CD4-positive, alpha-beta T cell treated with Interferon alpha-2 for 1 hour (primary cell): ENCODE results near the gene TUBGCP3.

ENCODE experiments used
- DNase-seq, 2 donors: peaks; one replicate each; pipeline ENCODE4 v3.0.0-alpha.2; 2020 to 2022

TUBGCP3 gene

GRCh38 chr13:112474869-112475268 lies 113.1 kb downstream of the TUBGCP3 start:
- DNase-seq, result no peak

- no peak for DNase-seq
Observed at GRCh38 chr13:112473818-112474217, 114.1 kb downstream of the TUBGCP3 start.

GRCh38 chr13:112469071-112469745 lies 118.7 kb downstream of the TUBGCP3 start:
- DNase-seq, result no peak

GRCh38 chr13:112468069-112468468 lies 119.9 kb downstream of the TUBGCP3 start:
- DNase-seq, result no peak

- DNase-seq, result no peak
Observed at GRCh38 chr13:112467236-112467635, 120.7 kb downstream of the TUBGCP3 start.

- no peak for DNase-seq
Observed at GRCh38 chr13:112466132-112467058, 121.6 kb downstream of the TUBGCP3 start.

- DNase-seq, result no peak
Observed at GRCh38 chr13:112465251-112466131, 122.5 kb downstream of the TUBGCP3 start.

GRCh38 chr13:112464720-112465119 lies 123.2 kb downstream of the TUBGCP3 start:
- no peak for DNase-seq

- no peak for DNase-seq
Observed at GRCh38 chr13:112462408-112462807, 125.5 kb downstream of the TUBGCP3 start.

GRCh38 chr13:112457485-112457884 lies 130.5 kb downstream of the TUBGCP3 start:
- DNase-seq, result no peak

- no peak for DNase-seq
Observed at GRCh38 chr13:112457081-112457480, 130.9 kb downstream of the TUBGCP3 start.

GRCh38 chr13:112456138-112457056 lies 131.6 kb downstream of the TUBGCP3 start:
- DNase-seq, result no peak

GRCh38 chr13:112455476-112456059 lies 132.4 kb downstream of the TUBGCP3 start:
- DNase-seq, result no peak

- DNase-seq, result no peak
Observed at GRCh38 chr13:112454648-112455334, 133.2 kb downstream of the TUBGCP3 start.

- no peak for DNase-seq
Observed at GRCh38 chr13:112453874-112454647, 133.9 kb downstream of the TUBGCP3 start.

- no peak for DNase-seq
Observed at GRCh38 chr13:112453207-112453829, 134.6 kb downstream of the TUBGCP3 start.

- no peak for DNase-seq
Observed at GRCh38 chr13:112452380-112453206, 135.4 kb downstream of the TUBGCP3 start.

- DNase-seq, result no peak
Observed at GRCh38 chr13:112451512-112452379, 136.2 kb downstream of the TUBGCP3 start.
